Activated naive CD4-positive, alpha-beta T cell treated with anti-CD3 and anti-CD28 coated beads, Interleukin-2, amount 10 ng/mL, durations not matched to agents 7 days and 5 days (primary cell): Measurements from ENCODE around the gene REN.

Source experiments
- CTCF ChIA-PET: fragments of 350-600 bp; sonication (Branson Sonifier 250); formaldehyde crosslinking; loops from one replicate; lab custom pipeline; 2021; ENCODE audit warnings: antibody characterized with exemption; lab: Charles Lee
- DNase-seq: peaks from one replicate; pipeline ENCODE4 v3.0.0-alpha.2; 2020
- H3K27ac Mint-ChIP-seq: one replicate; pipeline ENCODE4 v1.8.0; 2021; ENCODE audit warnings: mild to moderate bottlenecking, moderate library complexity, mixed read lengths
- H3K27me3 Mint-ChIP-seq: one replicate; pipeline ENCODE4 v1.8.0; 2021; ENCODE audit warnings: mild to moderate bottlenecking, mixed read lengths
- H3K36me3 Mint-ChIP-seq: one replicate; pipeline ENCODE4 v1.8.0; 2021; ENCODE audit warnings: mixed read lengths
- H3K4me1 Mint-ChIP-seq: one replicate; pipeline ENCODE4 v1.8.0; 2021; ENCODE audit warnings: mixed read lengths
- H3K4me3 Mint-ChIP-seq: one replicate; pipeline ENCODE4 v1.8.0; 2021; ENCODE audit warnings: mild to moderate bottlenecking, moderate library complexity, mixed read lengths
- H3K9me3 Mint-ChIP-seq: one replicate; pipeline ENCODE4 v1.8.0; 2021; ENCODE audit warnings: mixed read lengths

The REN gene

GRCh38 chr1:204198348-204199340 is 32.5 kb upstream of the REN start:
- no peak for DNase-seq
- H3K27me3 Mint-ChIP-seq = peaks cover 31% of the 10 kb centered on the region
- no peaks in the 10 kb centered on the region for H3K36me3 Mint-ChIP-seq
- no peak overlapping the region for H3K4me3 Mint-ChIP-seq
- CTCF ChIA-PET = interaction anchor here (0.6 to 1.8 kb wide), 5 partner anchors 8 to 131 kb away, joined by 3 to 11 read pairs (median 4); no protein-coding TSS in a partner anchor
- no peaks in the 10 kb centered on the region for H3K4me1 Mint-ChIP-seq
- no peak overlapping the region for H3K27ac Mint-ChIP-seq
- peaks cover 5% of the 10 kb centered on the region for H3K9me3 Mint-ChIP-seq

- Mint-ChIP-seq H3K36me3 (no peaks in the 10 kb centered on the region), H3K4me3 (no peak overlapping the region), H3K4me1 (no peaks in the 10 kb centered on the region), H3K27me3 (peaks cover 31% of the 10 kb centered on the region), H3K9me3 (peaks cover 5% of the 10 kb centered on the region), H3K27ac (no peak overlapping the region)
- no peak for DNase-seq
- CTCF ChIA-PET = no interaction called here
Observed at GRCh38 chr1:204197068-204197467, 30.9 kb upstream of the REN start.

- no peak within 1 kb of the TSS for H3K27ac Mint-ChIP-seq
- no peak for DNase-seq
- H3K27me3 Mint-ChIP-seq = peaks cover 39% of the 10 kb centered on the region
- CTCF ChIA-PET = no interaction called here
- H3K36me3 Mint-ChIP-seq = no peaks in the 10 kb centered on the region
- H3K4me1 Mint-ChIP-seq = no peaks in the 10 kb centered on the region
- peaks cover 5% of the 10 kb centered on the region for H3K9me3 Mint-ChIP-seq
- H3K4me3 Mint-ChIP-seq = no peak within 1 kb of the TSS
Observed at GRCh38 chr1:204196068-204196795, 30.1 kb upstream of the REN start, which contains the start of gene KISS1. TSS of gene KISS1 (minus strand) at chr1:204196491. CDS start at chr1:204192876, 3,615 bp downstream.

GRCh38 chr1:204194771-204195170 is 28.6 kb upstream of the REN start:
- Mint-ChIP-seq H3K9me3 (peaks cover 5% of the 10 kb centered on the region), H3K36me3 (no peaks in the 10 kb centered on the region), H3K4me3 (no peak overlapping the region), H3K27ac (no peak overlapping the region), H3K27me3 (peaks cover 53% of the 10 kb centered on the region), H3K4me1 (peaks cover 2% of the 10 kb centered on the region)
- DNase-seq = no peak
- CTCF ChIA-PET = no interaction called here

DNA sequence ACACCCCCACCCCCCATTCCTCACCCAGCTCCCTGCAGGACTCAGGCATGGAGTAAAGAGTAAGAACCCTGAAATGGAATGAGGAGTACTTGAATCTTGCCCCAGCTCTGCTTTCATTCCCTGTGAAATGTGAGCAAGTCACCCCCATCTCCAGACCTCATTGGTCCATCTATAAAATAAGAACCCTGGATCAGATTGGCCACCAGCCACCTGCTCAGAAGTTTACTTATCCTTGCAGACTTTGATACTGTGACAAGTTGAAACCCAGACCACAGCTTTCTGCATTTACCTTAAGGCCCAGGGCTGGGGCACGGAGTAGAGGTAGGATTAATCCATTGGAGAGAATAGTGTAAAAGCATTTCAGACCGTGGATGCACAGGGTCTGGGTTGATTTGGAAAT is 27.9 kb upstream of the REN start:
- peaks cover 7% of the 10 kb centered on the region for H3K4me1 Mint-ChIP-seq
- no peak overlapping the region for H3K27ac Mint-ChIP-seq
- H3K9me3 Mint-ChIP-seq = peaks cover 5% of the 10 kb centered on the region
- no peak overlapping the region for H3K4me3 Mint-ChIP-seq
- CTCF ChIA-PET = no interaction called here
- H3K27me3 Mint-ChIP-seq = peaks cover 60% of the 10 kb centered on the region
- no peak for DNase-seq
- no peaks in the 10 kb centered on the region for H3K36me3 Mint-ChIP-seq

- peaks cover 7% of the 10 kb centered on the region for H3K4me1 Mint-ChIP-seq
- H3K9me3 Mint-ChIP-seq = peaks cover 5% of the 10 kb centered on the region
- DNase-seq = no peak
- H3K4me3 Mint-ChIP-seq = no peak overlapping the region
- no peak overlapping the region for H3K27ac Mint-ChIP-seq
- H3K36me3 Mint-ChIP-seq = no peaks in the 10 kb centered on the region
- CTCF ChIA-PET = interaction anchor here (1.0 to 2.3 kb wide), 2 partner anchors 15 to 614 kb away, joined by 3 to 8 read pairs; no protein-coding TSS in a partner anchor
- H3K27me3 Mint-ChIP-seq = peaks cover 66% of the 10 kb centered on the region
Observed at GRCh38 chr1:204192589-204193352, 26.6 kb upstream of the REN start.

DNA sequence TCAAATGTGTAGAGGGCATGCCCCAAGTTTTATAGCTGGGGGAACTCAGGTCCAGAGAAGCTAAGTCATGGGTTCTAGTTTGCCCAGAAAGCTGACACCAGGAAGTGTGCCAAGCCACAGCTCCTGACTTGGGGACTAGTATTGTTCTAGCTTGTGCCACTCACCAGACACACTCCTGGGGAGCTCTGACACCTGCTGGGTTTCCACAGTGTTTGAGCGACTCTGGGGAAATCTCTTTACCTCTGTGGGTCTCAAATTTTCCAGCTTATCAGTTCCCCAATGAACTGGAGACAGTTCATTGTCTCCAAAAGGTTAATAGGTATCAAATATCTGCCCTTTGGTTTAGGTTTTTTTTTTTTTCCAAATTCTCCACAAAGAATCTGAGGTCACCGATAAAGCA is 25.9 kb upstream of the REN start:
- peaks cover 7% of the 10 kb centered on the region for H3K4me1 Mint-ChIP-seq
- H3K9me3 Mint-ChIP-seq = peaks cover 5% of the 10 kb centered on the region
- peaks cover 73% of the 10 kb centered on the region for H3K27me3 Mint-ChIP-seq
- no peak for DNase-seq
- H3K27ac Mint-ChIP-seq = no peak overlapping the region
- no peaks in the 10 kb centered on the region for H3K36me3 Mint-ChIP-seq
- no peak overlapping the region for H3K4me3 Mint-ChIP-seq
- CTCF ChIA-PET = interaction anchor here (0.5 to 2.3 kb wide), 3 partner anchors 15 to 615 kb away, joined by 3 to 8 read pairs (median 4); no protein-coding TSS in a partner anchor

DNA sequence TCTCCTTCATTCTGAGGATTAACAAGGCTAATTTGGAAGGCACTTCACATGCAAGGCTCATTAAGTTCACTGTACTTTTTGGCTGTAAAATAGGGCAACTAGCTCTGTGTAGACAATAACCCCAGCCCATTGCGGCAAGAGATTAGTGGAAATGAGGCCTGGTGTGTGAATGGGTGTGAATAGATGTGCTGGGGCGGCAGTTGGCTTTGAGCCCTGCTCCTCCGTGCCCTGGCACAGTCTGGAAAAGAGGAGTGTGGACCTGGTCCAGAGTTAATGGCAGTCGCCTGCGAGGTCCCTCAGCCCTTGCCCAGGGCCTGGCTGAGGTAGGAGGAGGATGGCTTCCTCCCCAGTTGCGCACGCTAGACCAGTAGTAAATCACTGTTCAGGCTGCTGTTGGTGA is 25.3 kb upstream of the REN start:
- no peaks in the 10 kb centered on the region for H3K36me3 Mint-ChIP-seq
- peaks cover 7% of the 10 kb centered on the region for H3K4me1 Mint-ChIP-seq
- H3K27me3 Mint-ChIP-seq = peaks cover 79% of the 10 kb centered on the region
- no peak for DNase-seq
- peaks cover 5% of the 10 kb centered on the region for H3K9me3 Mint-ChIP-seq
- H3K4me3 Mint-ChIP-seq = no peak overlapping the region
- H3K27ac Mint-ChIP-seq = no peak overlapping the region
- CTCF ChIA-PET = interaction anchor here (0.5 to 2.3 kb wide), 5 partner anchors 16 to 616 kb away, joined by 3 to 8 read pairs (median 4); no protein-coding TSS in a partner anchor

GRCh38 chr1:204190212-204191211 is 24.4 kb upstream of the REN start:
- Mint-ChIP-seq H3K9me3 (peaks cover 5% of the 10 kb centered on the region), H3K27me3 (peaks cover 86% of the 10 kb centered on the region), H3K4me3 (no peak overlapping the region), H3K4me1 (peaks cover 7% of the 10 kb centered on the region), H3K27ac (no peak overlapping the region), H3K36me3 (no peaks in the 10 kb centered on the region)
- CTCF ChIA-PET = interaction anchor here (1.0 to 2.3 kb wide), 6 partner anchors 16 to 173 kb away, joined by 3 to 8 read pairs (median 5); no protein-coding TSS in a partner anchor
- no peak for DNase-seq

GRCh38 chr1:204188959-204189639 is 23.0 kb upstream of the REN start:
- H3K4me1 Mint-ChIP-seq = peaks cover 7% of the 10 kb centered on the region
- no peak overlapping the region for H3K4me3 Mint-ChIP-seq
- no peak for DNase-seq
- no peaks in the 10 kb centered on the region for H3K36me3 Mint-ChIP-seq
- no peaks in the 10 kb centered on the region for H3K9me3 Mint-ChIP-seq
- H3K27me3 Mint-ChIP-seq = peaks cover 97% of the 10 kb centered on the region
- H3K27ac Mint-ChIP-seq = no peak overlapping the region
- CTCF ChIA-PET = interaction anchor here (1.2 to 1.9 kb wide), 4 partner anchors 17 to 175 kb away, joined by 3 to 6 read pairs (median 6); no protein-coding TSS in a partner anchor

- peaks cover 7% of the 10 kb centered on the region for H3K4me1 Mint-ChIP-seq
- H3K36me3 Mint-ChIP-seq = no peaks in the 10 kb centered on the region
- CTCF ChIA-PET = no interaction called here
- H3K27me3 Mint-ChIP-seq = peaks cover 76% of the 10 kb centered on the region
- DNase-seq = no peak
- H3K4me3 Mint-ChIP-seq = no peak overlapping the region
- no peaks in the 10 kb centered on the region for H3K9me3 Mint-ChIP-seq
- no peak overlapping the region for H3K27ac Mint-ChIP-seq
Observed at GRCh38 chr1:204186597-204186996, 20.5 kb upstream of the REN start.

GRCh38 chr1:204181116-204181515 is 15.0 kb upstream of the REN start:
- H3K27ac Mint-ChIP-seq = no peak overlapping the region
- no peak overlapping the region for H3K4me3 Mint-ChIP-seq
- H3K27me3 Mint-ChIP-seq = peaks cover 42% of the 10 kb centered on the region
- DNase-seq = no peak
- H3K4me1 Mint-ChIP-seq = no peaks in the 10 kb centered on the region
- H3K36me3 Mint-ChIP-seq = no peaks in the 10 kb centered on the region
- H3K9me3 Mint-ChIP-seq = no peaks in the 10 kb centered on the region
- CTCF ChIA-PET = no interaction called here
